Activated T-cell treated with anti-CD3 and anti-CD28 coated beads for 1 hour (primary cell): ENCODE data around the gene NARS2.
"Not testable (repeated sequence)": the region's sequence is repeated elsewhere in the genome, so short reads cannot be mapped to it uniquely, and the experiment has no call there.

ENCODE experiments used
- DNase-seq: peaks from one replicate; pipeline ENCODE4 v3.0.0-alpha.2; 2020; ENCODE audit warnings: low read depth

Gene NARS2

DNA sequence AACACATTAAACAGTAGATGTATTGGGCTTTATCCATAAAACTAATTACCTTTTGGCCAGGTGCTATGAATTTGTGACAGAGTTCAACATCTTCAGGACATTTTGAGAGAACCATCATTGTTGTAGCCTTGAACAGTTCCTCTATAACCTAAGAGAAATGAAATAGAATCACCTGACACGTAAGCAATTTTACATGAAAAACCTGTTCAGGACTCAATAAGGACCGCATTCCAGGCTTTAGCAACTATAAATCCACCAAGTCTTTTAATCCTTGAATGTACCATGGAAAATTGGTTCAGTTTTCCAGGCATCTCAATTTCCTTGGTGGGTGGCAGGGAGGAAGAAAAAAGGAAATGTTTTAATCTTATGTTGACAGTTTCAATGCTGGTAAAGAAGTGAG, 96.1 kb downstream of the NARS2 start:
- DNase-seq: no peak

DNA sequence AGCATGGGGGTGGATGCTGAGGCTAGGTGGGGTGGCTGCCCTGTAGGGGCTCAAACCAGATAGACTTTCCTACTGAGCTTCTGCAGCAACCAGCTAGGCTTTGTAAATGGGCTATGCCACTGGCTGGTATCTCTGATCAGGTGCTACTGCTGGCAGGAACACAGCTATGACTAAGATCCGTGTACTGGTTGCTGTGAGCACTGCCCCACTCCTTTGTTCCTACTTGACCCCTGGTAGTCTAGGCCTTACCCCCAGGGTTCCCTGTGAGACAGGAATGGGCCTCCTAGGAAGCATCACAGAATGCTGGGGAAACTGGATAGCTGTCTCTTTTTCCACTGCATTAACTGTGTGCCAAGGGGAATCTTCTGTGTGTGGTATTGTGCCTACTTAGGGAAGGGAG, 98.6 kb downstream of the NARS2 start:
- DNase-seq: no peak

DNA sequence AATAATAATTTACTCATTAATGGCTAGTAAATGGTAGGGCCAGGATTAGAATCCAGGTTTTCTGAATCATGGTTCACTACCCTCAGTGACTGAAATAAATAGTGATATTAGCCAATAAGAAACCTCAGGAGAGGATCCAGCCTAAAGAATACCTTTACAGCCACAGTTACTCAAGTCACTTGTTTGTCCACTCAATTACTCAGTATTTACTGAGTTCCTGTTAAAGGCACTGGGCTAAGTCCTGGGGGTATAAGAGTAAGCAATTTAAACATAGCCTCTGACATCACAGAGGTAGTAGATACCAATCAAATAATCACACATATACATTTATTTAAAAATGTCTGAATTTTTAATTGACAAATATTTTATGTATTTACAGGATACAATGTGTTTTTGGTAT, 100.2 kb downstream of the NARS2 start:
- DNase-seq: no peak

DNA sequence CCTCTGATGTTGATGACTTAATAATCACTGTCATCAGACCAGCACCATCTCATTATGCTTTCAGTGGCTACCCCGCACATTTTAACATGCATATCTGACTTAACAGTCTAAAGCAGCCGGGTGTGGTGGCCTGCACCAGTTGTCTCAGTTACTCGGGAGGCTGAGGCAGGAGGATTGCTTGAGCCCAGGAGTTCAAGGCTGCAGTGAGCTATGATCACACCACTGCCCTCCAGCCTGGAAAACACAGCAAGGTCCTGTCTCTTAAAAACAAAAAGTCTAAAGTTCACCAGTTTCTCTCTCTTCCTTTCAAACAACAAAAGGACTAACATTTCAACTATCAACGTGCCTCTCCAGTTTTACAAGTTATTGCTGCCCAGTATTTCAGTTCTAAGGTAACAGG, 101.8 kb downstream of the NARS2 start:
- DNase-seq: no peak

DNA sequence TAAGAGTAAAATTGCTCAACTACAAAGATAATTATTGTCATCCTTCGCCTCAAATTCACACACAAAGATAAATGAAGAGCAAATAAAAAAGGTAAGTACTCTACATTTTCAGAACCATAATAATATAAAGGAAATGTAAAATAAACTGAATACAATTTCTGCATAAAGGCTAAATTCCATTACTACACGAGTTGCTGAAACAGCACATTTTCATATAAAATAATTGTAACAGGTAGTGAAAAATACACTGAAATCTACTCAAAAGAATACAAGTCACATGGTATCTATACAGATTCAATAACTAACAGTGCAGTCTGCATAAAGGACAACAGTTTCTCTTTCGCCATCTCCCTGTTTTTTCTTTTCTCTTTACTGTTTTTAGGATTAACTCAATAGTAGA, 102.3 kb downstream of the NARS2 start:
- DNase-seq: no peak

DNA sequence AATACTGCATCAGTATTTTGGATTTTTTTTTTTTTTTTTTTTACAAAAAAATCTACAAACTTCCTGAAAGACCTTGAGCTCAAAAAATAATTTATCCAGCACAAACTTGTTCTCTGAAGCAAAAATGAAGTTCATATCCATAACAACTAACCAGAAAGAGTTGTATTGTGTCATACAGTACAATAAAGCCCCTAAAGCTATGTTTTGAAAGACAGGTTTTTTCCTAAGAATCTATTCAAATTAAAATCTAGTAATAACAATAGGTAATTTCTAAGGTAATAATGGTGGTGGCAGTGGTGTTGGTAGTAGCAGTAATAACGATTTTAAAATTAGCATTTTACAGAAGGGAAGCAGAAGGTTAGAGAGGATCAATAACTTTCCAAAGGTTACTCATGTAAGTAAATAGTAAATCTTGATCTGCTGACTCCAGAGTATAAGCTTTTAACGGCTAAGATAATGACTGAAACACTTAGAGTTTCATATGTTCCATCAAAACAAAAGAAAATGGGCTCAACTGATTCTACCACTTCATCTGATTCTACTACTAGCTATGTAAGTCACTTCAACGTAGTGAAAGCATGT, 103.7 kb downstream of the NARS2 start:
- no peak for DNase-seq

DNA sequence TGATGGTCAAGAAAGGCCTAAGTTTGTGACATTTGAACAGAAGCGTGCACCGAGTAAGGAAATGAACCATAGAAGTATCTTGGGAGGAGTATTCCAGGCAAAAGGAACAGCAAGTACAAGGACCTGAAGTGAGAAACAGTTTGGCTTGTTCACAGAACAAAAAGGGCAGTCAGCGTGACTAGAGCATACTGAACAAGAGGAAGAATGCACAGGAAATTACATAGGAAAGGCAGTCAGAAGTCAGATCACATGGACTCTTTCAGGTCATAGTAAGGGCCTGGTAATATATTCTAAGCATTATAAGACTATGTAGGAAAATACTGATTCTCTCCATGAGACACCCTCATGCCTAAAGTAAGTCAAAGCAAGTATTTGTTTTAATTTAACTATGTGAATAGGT, 104.8 kb downstream of the NARS2 start:
- no peak for DNase-seq

DNA sequence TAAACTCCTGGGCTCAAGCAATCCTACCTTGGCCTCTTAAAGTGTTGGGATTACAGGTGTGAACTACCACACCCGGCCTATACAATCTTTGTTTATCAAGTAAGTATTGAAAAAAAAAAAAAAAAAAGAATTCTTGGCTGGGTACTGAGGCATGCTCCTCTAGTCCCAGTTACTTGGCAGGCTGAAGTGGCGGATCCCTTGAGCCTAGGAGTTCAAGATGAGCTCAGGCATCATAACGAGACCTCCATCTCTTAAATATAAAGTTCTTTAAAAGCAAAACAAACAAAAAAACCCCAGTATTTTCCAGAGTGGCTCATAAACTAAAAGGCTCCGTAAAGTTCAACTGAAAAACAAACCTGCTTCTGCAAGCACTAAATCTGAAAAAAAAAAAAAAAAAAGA, 106.7 kb downstream of the NARS2 start:
- no peak for DNase-seq

DNA sequence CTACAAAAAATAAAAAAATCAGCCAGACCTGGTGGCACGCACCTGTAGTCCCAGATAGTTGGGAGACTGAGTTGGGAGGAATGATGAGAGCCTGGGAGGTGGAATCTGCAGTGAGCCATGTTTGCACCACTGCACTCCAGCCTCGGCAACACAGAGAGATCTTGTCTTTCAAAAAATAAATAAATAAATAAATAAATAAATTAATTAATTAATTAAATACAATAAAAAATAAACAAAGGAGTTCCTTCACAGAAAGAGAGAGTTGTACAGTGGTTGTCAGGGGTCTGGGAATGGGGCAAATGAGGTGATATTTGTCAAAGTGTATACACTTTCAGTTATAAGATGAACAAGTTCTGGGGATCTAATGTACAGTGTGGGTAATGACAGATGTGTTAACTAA, 107.3 kb downstream of the NARS2 start:
- no peak for DNase-seq

DNA sequence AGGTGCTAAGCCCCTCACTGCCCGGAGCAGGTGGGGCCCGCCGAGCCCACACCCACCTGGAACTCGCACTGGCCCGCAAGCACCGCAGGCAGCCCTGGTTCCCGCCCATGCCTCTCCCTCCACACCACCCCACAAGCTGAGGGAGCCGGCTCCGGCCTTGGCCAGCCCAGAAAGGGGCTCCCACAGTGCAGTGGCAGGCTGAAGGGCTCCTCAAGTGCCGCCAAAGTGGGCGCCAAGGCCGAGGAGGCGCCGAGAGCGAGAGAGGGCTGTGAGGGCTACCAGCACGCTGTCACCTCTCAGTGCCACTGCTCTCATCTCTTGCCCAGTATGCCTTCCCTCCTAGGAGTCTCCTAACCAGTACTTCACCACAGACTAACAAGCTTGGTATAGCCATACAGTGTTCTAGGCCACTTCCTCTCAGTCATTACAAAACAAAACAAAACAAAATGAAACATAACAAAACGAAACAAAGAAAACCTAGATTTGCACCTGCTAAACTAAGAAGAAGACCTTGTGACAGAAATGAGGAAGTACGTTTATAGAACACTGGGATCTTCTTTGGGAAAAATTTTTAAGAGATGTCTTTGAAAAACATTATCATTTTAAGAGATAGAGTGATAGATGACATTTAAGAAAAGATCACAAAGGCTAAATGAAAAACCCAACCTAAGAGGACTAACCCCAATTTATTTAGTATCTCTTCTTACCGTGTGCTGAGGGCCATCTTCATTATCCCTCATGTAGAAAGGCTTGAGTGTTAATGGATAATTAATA, 109.3 kb downstream of the NARS2 start:
- DNase-seq: peak; percentile 0

DNA sequence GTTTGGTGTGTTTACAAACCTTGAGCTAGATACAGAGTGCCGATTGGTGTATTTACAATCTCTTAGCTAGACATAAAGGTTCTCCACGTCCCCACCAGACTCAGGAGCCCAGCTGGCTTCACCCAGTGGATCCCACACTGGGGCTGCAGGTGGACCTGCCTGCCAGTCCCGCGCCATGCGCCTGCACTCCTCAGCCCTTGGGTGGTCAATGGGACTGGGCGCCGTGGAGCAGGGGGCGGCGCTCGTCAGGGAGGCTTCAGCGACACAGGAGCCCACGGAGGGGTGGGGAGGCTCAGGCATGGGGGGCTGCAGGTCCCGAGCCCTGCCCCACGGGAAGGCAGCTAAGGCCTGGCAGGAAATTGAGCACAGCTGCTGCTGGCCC, 109.9 kb downstream of the NARS2 start:
- not testable (repeated sequence) for DNase-seq

DNA sequence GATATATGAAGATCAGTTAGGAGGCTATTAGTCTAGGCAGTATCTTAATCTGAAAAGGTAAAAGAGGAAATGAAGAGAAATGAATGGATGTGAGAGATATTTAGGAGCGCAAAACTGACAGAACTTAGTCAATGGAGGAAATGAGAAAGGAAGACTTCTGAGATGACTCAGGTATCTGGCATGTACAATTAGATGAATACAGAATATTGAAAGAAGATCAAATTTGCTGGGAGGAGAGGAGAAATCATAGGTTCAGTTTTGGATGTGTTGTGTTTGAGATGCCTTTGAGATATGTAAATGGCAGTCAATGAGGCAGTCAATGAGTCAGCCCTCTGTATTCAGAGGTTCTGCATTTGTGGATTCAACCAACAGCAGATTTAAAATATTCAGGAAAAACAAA, 114.2 kb downstream of the NARS2 start:
- DNase-seq: no peak

DNA sequence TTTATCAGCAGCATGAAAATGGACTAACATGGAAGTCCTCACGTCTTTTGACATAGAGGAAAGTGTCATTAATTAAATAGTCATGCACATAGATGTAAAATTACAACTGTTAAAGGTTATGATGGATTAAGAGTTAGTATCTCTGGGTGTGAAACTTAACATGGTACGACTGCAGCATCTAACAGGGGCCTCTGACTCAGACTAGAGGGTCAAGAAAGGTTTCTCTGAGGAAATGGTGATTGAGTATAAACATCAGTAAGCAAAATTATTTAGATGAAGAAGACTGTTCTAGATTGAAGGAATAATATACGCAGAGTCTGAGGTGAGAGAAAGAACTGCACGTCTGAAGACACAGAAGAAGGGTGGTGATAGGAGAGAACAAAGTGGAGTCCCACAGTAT, 114.9 kb downstream of the NARS2 start:
- no peak for DNase-seq

DNA sequence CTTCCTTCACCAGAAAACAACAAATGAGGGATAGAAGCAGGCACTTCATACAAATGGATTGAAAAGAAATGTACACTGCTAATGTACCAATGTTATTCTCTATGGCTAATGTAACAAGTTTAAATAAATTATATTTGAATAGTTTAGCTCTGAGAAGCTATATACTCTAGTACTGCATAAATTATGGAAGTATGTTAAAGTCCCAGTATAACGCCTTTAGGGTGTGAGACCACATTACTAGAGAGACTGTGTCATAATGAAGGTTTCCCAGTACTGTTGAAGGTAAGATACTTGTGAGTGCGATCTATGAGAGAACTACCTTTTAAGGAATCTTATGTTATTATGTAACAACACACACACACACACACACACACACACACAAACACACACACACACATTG, 117.2 kb downstream of the NARS2 start:
- DNase-seq: no peak

DNA sequence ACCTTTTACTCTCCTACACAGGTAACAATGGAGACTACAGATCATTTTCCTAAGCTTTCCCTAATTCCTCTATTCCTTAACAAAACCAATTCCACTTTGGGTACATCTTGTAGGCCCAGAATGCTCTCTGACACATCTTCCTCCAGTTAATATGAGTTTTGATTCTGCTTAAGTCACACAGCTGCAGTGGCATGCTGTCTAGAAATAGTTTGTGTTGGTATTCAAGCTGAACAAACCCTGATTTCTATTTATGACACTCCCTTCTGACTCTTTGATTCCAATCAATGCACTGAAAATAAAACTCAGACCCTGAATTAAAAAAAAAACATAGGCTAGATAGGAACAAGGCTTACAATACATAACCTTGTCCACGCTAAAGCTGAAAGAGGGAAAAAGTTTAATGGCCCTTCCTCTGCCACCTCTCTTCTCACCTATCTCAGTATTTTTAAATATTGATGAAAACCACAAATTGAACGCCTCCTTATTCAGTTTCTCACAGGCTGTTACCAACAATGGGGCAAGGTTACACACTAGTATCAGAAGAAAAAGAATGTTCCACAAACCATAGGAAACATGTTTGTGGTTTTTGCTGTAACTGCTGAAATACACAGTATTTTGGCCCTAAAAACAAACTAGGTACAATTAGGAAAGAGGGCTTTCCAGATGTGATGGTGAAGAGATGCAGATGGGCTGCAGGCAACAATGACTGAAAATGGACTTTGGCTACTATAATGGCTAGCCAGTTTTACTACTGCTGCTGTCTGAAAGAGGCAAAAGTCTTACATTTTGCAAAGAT, 121.3 kb downstream of the NARS2 start:
- no peak for DNase-seq

DNA sequence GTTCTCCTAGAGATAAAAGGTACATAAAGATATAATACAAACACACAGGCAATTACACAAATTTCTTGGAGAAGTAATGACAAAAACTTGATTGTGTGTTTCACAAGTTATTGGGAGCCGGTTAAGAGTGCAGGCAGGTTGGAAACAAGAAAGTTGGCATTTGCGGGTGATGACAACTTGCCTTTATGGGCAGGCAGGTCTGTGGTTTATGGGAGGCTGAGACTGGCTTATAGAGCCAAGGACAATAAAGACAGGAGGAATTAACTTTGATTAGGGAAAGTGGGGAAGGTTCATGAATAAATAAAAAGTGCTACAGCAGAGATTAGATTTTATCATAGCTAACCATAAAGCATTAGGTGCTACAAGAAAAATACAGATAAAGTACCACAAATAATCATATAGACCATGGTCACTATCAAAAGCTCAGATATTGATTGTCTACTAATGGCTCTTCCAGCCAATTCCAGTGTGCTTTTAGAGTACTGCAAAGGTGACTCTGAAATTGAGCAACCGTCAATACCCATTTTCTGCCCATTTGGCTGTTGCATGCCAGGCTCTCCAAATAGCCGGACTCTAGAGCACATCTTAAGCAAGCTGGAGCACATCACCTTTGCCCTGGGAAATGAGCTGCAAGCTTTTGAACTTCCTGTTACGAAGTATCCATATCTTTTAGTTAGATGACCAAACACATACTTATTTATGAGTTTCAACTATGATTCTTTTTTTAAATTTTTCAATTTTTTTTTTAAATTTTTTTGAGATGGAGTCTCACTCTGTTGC, 123.1 kb downstream of the NARS2 start:
- DNase-seq: no peak

DNA sequence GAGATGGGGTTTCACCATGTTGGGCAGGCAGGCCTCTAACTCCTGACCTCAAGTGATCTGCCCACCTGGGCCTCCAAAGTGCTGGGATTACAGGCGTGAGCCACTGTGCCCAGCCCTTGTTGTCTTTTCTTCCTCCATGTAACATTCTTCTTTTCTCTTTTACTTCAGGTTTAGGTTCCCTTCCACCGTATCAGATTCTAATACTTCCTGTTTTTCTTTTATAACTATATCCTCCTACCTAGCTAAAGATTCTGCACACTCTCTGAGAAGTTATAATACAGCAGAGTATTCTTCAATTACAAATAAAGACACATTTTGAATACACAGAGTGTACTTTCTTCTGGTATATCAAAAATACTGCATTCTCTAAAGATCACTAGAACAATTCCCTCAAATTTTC, 123.8 kb downstream of the NARS2 start:
- DNase-seq: no peak

DNA sequence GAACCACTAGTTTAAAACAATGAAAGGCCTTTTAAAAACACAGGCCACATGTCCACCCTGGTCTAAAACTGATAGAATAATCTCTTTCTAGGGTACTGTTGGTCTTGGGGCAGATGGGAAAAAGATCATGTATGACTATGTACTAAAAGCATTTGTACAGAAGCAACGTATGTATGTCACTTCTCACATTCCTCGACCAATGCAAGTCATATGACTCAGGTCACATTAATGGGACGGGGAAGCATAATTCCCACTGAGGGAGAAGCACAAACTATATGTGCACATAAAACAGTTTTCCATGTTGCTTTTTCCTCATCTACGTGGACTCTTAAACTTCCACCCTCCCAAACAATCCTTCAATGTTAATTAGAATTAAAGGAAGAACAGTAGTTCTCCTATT, 124.8 kb downstream of the NARS2 start:
- DNase-seq: no peak

DNA sequence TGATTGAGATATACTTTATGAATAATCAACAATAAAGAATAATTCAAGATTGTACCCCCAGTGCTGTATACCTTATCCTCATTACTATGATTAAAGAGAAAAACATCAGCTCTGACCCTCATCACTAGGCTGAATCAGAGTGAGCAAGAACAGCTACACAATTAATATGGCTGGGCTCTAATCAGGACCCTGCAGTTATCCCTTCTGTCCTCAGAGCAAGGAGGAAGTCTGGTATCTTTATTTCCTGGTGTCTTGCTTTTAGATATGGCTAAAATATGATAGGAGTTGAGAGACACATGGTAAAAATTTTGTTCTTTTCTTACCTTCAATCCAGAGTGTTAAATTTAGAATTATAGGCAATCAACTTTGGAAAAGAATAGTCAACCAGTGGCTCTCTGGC, 128.5 kb downstream of the NARS2 start:
- DNase-seq: no peak

DNA sequence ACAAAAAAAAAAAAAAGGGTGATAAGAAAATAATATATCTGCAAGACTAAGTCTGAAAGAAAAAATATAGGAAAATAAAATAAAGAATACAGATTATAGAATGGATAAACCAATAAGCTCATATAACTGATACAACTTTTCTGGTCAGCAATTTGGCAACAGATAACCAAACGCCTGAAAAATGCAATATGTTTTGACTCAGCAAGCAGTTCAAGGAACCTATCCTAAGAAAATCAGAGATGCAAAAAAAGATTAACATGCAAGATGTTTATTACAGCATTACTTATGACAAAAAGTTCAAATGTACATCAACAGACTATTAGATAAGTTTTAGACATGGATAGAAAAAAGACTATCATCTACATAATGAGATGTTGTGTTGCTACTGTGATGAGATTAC, 129.9 kb downstream of the NARS2 start:
- DNase-seq: no peak

DNA sequence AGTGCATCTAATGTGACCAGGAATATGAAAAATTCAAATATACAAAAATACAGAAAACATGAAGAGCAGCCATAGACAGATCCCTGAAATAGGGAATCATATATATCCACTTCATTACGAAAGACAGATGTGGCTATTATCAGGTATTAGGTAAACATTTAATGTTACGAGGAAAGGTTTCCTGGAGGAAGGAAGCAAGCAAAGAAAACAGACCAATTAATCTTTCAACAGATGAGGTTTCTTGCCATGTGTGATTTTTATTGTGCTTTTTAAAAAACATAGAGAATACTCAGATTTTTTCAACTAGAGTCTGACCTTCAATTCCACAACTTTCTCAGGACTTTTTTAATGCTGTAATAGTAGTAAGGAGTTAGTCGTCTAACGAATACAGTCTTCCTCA, 132.7 kb downstream of the NARS2 start:
- no peak for DNase-seq

DNA sequence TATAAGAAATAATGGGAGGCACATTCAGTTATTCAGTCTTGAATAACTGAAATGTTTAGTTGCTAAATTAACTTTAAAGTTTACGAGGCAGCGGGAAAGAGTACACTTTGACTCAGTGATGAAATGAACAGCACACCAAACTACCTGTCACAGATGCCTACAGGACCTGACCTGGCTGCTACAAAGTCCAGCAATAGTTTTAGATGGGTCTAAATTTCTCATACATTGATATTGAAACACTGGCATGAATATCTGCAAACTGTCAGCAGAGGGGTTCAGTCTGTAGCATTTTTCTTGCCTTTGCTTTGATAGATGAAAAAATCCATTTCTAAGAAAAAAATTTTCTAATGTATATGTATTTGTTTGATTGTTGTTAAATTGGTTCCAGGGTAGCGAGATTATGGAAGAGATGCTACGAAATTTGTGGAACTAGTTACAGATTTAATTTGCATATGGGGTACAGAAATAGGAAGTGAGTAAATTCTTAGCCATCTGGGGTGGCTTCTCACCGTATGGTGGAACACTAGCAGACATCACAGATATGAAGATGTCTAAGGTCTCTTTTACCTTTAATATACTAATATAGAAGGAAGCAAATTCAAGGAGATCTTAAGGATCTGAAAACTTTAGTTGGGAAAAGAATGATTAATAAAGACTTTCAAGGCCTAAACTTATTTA, 136.2 kb downstream of the NARS2 start:
- no peak for DNase-seq
